Heart left ventricle (tissue), 13 donors: ENCODE measurements around the gene COL27A1.

Source experiments
- CTCF ChIP-seq, 12 donors: fragments of 200-600 bp; sonication (generic) in 4 of 12; IDR thresholded peaks; one replicate each; pipeline versions ENCODE4 v1.5.0 to v1.8.0; 2018 to 2022; ENCODE audit warnings: antibody characterized with exemption in 12 of 12, mild to moderate bottlenecking in 5 of 12
- POLR2A ChIP-seq, 2 donors: fragments of 450-650 bp; IDR thresholded peaks; one replicate each; pipeline ENCODE4 v1.6.1; 2017; ENCODE audit warnings: antibody characterized with exemption in 2 of 2, mild to moderate bottlenecking in 2 of 2, moderate library complexity in 2 of 2
- donor health status: ischemic (EF 13 %, LVEDD 7.1; RV severe dilation, severe dysfunction).
- donor health status: DM: no; HTN: yes; CAD: no.
- donor health status: DM: no; HTN: no; CAD: no.
- donor health status: ischemic (EF 25% LVEDD 6.9; RV normal size, moderate dysfunction).
- donor health status: ischemic (EF 25% LVEDD 5.7; RV mildly dilated, moderate dysfunction).
- donor health status: ischemic (EF 35%, LVEDD 5.7; RV mildly dilated, moderate dysfunction).
- donor health status: nonischemic (EF 11% LVEDD 7.7; RV severe dilation, severe dysfunction).
- donor health status: DM: yes; HTN: yes; CAD: no.
- donor health status: PGD.
- donor health status: ischemic (EF 29% LVEDD 5.4; RV normal size, mild dysfunction).
- donor health status: nonischemic (EF 23%, LVEDD 6.1; RV moderate dilation, normal function).

GRCh38 chr9:114284316-114285060 is 129.2 kb downstream of the COL27A1 start:
- TF ChIP-seq CTCF (IDR thresholded peaks at IDR 0.05), result no peak
- no peak for TF ChIP-seq POLR2A (IDR thresholded peaks at IDR 0.05)
